HepG2 (cell line): ENCODE results near the gene MUL1. TPM values are rescaled to one million over a fixed set of nuclear protein-coding genes. Genes with fewer than 3 reads are reported as not detected.

Source experiments
- EED ChIP-seq: sonication (generic); formaldehyde crosslinking; IDR thresholded peaks from 2 replicates; pipeline ENCODE4 v1.5.0; 2020; ENCODE audit warnings: mild to moderate bottlenecking, missing genetic modification reagents
- EZH2 ChIP-seq: conservative IDR thresholded peaks from 2 replicates; pipeline ENCODE4 v1.6.1; 2012; ENCODE audit warnings: mild to moderate bottlenecking, low read depth, low read length, moderate library complexity
- GLI4 ChIP-seq: sonication (generic); formaldehyde crosslinking; IDR thresholded peaks from 2 replicates; pipeline ENCODE4 v1.5.1; 2020; ENCODE audit warnings: missing genetic modification reagents, mild to moderate bottlenecking, moderate library complexity, borderline replicate concordance
- RCOR2 ChIP-seq: IDR thresholded peaks from 2 replicates; pipeline ENCODE4 v1.6.1; 2016; ENCODE audit warnings: missing biosample characterization, missing genetic modification reagents
- RXRB ChIP-seq: IDR thresholded peaks from 2 replicates; pipeline ENCODE4 v1.6.1; 2016; ENCODE audit warnings: borderline replicate concordance, missing genetic modification reagents, missing compliant biosample characterization
- THYN1 ChIP-seq: sonication (generic); formaldehyde crosslinking; IDR thresholded peaks from 2 replicates; pipeline ENCODE4 v1.8.1; 2023; ENCODE audit warnings: low read depth, mild to moderate bottlenecking, moderate library complexity, missing genetic modification reagents, borderline replicate concordance
- YY1 ChIP-seq: IDR thresholded peaks from 2 replicates; pipeline ENCODE4 v1.6.1; 2011; ENCODE audit warnings: low read length, low read depth, moderate library complexity, mild to moderate bottlenecking; ENCODE audit not compliant: insufficient read depth, insufficient replicate concordance
- ZBTB10 ChIP-seq: sonication (generic); formaldehyde crosslinking; IDR thresholded peaks from 2 replicates; pipeline ENCODE4 v1.4.0; 2020; ENCODE audit warnings: missing genetic modification reagents, borderline replicate concordance
- ZBTB4 ChIP-seq: sonication (generic); formaldehyde crosslinking; IDR thresholded peaks from 2 replicates; pipeline ENCODE4 v1.4.0; 2020; ENCODE audit warnings: missing genetic modification reagents, mild to moderate bottlenecking, borderline replicate concordance
- ZBTB44 ChIP-seq: sonication (generic); formaldehyde crosslinking; IDR thresholded peaks from 2 replicates; pipeline ENCODE4 v1.4.0; 2020; ENCODE audit warnings: missing genetic modification reagents
- ZNF280B ChIP-seq: sonication (generic); formaldehyde crosslinking; IDR thresholded peaks from 2 replicates; pipeline ENCODE4 v1.5.0; 2020; ENCODE audit warnings: missing genetic modification reagents, mild to moderate bottlenecking, borderline replicate concordance
- ZNF335 ChIP-seq: sonication (generic); formaldehyde crosslinking; IDR thresholded peaks from 2 replicates; pipeline ENCODE4 v1.4.0; 2020; ENCODE audit warnings: missing genetic modification reagents
- ZNF468 ChIP-seq: sonication (generic); formaldehyde crosslinking; IDR thresholded peaks from 2 replicates; pipeline ENCODE4 v1.8.0; 2022; ENCODE audit warnings: mild to moderate bottlenecking, moderate library complexity, missing genetic modification reagents
- ZNF710 ChIP-seq: sonication (generic); formaldehyde crosslinking; IDR thresholded peaks from 2 replicates; pipeline ENCODE4 v1.5.0; 2020; ENCODE audit warnings: mild to moderate bottlenecking, missing genetic modification reagents, borderline replicate concordance
- ZNF792 ChIP-seq: IDR thresholded peaks from 2 replicates; pipeline ENCODE4 v1.6.1; 2016
- ZSCAN21 ChIP-seq: sonication (generic); formaldehyde crosslinking; IDR thresholded peaks from 2 replicates; pipeline ENCODE4 v1.8.0; 2022; ENCODE audit warnings: mild to moderate bottlenecking, missing genetic modification reagents, moderate library complexity, borderline replicate concordance
- polyA plus RNA-seq, 8 experiments: library from polyadenylated mRNA; depleted of rRNA in 3 of 8; stranded (reverse) in 7 of 8; unstranded in 1 of 8; fragments of >200 nt; fragmentation: Illumina TruSeq in 4 of 8; extraction: Trizol in 4 of 8; gene quantifications; 2 replicates each; pipeline versions ENCODE4 v1.2.1 to v1.2.3, GENCODE V29; 2011 to 2016; ENCODE audit warnings: low read depth in 4 of 8, missing spikeins in 1 of 8, mixed read lengths in 1 of 8; ENCODE audit not compliant: insufficient read depth in 1 of 8
- total RNA-seq, 5 experiments: library from RNA; depleted of rRNA; stranded (reverse); fragments of >200 nt; fragmentation: Illumina TruSeq; extraction: Trizol; gene quantifications; 2 replicates each; pipeline ENCODE4 v1.2.3, GENCODE V29; 2016; ENCODE audit warnings: low read depth in 1 of 5

The MUL1 gene
- total and polyA plus RNA-seq, 2 of the 13 experiments (the other 11 are each of a cell fraction or from before 2014, with no cell fraction given): 21.5 to 26.5 TPM

GRCh38 chr1:20476265-20477038, 31.5 kb downstream of the MUL1 start (continued):
- TF ChIP-seq ZBTB10 (CRISPR knock-in tag) (peak; percentile 80; the same call in 1 of the 2 replicates), EZH2 (no peak), ZNF280B (CRISPR knock-in tag) (peak; percentile 67), RCOR2 (CRISPR knock-in tag) (peak; percentile 98), ZSCAN21 (peak; percentile 75; the same call in 1 of the 2 replicates), ZBTB44 (no peak), ZBTB4 (no peak), RXRB (peak; percentile 95), ZNF335 (CRISPR knock-in tag) (no peak; the same call in 1 of the 2 replicates), ZNF468 (no peak), YY1 (peak; percentile 71), EED (CRISPR knock-in tag) (no peak), ZNF792 (CRISPR knock-in tag) (peak; percentile 23; the same call in 1 of the 2 replicates), GLI4 (no peak), ZNF710 (CRISPR knock-in tag) (peak; percentile 71), THYN1 (CRISPR knock-in tag) (no peak)
